GM19455 (cell line): Measurements from ENCODE around the gene PLIN3.
"Not testable (repeated sequence)": the region's sequence is repeated elsewhere in the genome, so short reads cannot be mapped to it uniquely, and the experiment has no call there.

Experiments used
- ATAC-seq: cut with Tn5 transposase; IDR thresholded peaks from one replicate; pipeline ENCODE4 v1.9.1; 2021; ENCODE audit not compliant: unreplicated experiment

PLIN3 gene, protein sequence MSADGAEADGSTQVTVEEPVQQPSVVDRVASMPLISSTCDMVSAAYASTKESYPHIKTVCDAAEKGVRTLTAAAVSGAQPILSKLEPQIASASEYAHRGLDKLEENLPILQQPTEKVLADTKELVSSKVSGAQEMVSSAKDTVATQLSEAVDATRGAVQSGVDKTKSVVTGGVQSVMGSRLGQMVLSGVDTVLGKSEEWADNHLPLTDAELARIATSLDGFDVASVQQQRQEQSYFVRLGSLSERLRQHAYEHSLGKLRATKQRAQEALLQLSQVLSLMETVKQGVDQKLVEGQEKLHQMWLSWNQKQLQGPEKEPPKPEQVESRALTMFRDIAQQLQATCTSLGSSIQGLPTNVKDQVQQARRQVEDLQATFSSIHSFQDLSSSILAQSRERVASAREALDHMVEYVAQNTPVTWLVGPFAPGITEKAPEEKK

DNA sequence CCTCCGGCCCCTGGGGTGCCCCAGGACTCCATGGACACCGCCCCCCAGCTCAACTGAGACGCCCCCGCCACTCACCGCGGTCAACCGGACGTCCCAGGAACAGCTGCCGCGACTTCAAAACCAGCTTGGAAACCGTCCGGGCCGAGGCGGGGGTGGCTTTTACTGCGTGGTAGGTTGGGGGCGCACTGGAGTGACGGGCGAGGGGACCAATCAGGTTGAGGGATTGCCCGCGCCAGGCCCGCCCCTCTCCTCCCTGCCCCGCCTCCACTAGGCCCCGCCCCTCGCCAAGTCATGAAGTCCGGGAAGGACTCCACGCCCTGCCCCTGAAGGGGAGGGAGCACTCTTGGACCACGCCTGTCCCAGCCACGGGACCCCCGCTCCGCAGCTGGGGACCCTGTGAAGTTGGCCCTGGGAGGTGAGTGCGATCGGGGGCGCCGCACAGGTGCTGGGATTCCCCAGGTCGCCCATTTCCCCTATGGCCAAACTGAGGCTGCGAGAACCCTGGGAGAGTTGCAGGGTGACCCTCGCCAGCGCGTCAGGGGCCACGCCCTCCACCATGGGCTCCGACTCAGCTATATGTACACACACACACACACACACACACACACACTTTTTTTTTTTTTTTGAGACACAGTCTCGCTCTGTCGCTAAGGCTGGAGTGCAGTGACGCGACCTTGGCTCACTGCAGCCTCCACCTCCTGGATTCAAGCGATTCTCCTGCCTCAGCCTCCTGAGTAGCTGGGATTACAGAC, at the start of gene PLIN3:
PLIN3 (minus strand) TSS at position 134 of the 752 bp plus-strand sequence. CDS start 6,273 bp downstream, outside the sequence.
- peak; percentile 81 for ATAC-seq

DNA sequence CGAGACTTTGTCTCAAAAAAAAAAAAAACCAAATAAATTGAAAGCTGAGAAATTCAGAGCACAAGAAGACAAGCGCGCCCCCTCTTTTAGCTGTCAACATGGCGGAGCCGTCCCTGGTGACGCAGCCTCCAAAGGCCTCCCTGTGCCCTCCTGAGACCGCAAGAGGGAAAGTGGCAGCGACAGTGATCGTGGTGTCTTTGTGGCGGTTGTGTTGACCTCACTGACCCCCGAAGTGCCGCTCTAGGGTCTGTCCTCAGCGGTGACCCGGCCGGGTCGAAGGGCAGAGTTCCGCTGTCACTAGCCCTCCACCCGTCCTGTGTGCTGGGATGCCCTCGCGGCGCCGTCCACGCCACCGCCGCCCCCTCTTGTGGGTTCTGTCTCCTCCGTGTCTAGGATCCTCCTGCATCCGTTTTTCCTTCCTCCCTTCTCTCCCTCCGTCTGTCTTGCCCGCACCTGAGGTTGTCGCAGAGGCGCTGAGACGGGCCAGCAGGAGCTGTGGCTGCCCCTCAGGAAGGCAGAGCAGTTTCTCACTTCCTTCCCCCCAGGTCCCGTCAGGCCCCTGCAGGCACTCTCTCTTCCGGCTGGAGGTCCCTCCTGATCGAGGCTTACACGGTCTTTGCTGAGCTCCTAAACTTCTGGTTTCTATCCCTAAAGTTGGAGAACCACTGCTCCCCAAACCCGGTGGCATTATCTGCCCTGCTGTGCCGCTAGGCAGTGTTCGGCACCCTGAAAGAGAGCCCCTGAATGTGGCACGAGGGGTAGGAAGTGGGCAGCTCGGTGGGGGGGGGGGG, 49.0 kb upstream of the PLIN3 start:
- ATAC-seq: no peak

DNA sequence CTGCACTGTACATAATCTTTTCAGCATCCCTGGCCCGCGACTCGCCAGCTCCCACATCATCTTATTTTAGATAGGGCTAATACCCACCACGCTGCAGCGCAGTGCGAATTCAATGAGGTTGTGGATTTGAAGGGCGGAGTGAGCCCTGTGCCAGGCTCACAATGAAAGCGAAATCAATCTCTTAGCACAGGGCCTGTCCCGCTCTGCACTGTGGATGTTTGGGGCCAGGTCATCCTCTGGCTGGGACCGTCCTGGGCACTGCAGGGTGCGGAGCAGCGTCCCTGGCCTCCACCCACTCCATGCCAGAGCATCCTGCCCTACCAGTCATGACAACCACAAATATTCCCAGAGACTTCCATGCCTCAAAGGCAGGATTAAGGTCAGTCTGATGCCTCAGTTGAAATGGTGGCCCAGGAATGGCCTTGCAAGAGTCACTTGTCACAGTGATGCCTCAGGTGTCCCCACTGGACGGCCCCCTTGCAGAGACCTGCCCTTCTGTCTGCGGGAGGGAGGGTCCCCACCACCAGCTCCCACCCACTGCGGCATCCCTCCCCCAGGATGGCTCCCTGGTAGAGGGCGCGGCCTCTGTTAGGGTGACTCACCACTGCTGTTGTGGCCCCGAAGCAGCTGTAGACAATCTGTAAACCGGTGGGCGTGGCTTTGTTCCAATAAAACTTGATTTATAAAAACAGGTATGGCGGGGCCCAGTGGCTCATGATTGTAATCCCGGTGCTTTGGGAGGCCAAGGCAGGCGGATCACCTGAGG, 47.5 kb upstream of the PLIN3 start:
- ATAC-seq: no peak

DNA sequence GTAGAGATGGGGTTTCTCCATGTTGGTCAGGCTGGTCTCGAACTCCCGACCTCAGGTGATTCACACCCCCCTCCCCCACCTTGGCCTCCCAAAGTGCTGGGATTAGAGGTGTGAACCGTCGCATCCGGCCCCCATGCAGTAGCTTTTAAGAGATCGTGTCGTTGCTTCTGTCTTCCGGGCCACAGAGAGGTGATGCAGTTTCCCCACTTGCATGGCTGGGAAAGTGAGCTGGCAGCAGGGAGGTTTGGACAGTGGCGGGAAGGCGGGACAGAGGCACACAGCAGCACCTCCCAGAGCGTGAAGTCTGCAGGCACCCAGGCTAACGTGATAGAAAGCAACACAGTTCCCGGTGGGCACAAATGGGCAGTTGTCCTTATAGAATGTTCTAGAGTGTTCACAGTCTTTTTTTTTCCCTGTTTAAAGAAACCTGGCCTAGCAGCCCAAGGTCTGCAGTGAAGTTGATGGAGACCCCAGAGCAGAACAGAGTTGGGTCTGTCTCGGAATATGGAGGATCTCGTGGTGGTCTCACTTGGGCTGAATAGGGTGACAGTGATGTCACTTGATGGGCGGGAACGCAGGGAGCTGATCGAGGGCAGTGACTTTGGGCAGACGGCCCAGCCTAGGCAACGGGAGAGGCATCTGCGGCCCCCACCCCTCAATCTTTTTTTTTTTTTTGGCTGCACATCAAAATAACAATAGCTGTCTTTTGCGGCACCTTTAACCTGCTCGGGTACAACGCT, 46.7 kb upstream of the PLIN3 start:
- no peak for ATAC-seq

DNA sequence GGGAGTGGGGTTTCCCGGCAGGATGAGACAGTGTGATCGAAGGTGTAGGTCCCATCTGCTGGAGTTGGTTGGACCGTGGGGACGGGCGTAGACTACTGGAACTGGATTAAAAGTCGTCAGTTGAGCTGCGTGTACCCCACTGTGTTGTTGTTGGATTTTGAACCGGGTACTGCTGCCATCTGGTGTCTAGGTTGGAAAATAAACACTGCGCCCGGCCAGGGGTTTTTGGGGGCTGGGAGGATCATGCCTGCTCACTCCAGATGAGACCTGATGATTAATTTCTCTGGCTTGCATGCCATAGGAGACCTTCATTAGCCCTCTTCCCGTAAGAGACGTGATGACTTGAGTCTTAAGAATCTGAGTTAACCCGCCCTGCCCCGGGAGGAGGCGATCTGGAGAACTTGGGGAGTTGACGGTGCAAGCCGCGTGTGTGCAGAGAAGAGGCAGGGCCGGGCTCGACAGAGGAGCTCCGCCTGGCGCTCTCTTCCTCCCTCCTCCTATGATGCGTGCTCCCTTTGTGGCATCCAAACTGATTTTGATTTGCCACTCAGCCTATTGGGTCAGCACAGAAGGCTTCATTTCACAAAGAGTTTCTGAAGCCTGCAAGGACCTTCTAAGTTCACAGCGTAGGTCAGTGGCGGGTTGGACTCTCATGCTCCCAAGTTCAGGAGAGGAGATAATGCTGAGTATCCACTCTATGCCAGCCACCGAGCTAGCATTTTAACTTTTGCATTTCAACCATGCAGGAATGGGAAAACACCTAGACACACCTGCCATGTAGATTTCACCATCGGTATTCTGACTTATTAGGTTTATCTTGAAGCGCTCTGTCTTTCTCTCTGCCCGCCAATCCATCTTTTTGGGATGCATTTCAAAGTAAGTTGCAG, 44.6 kb upstream of the PLIN3 start:
- no peak for ATAC-seq

DNA sequence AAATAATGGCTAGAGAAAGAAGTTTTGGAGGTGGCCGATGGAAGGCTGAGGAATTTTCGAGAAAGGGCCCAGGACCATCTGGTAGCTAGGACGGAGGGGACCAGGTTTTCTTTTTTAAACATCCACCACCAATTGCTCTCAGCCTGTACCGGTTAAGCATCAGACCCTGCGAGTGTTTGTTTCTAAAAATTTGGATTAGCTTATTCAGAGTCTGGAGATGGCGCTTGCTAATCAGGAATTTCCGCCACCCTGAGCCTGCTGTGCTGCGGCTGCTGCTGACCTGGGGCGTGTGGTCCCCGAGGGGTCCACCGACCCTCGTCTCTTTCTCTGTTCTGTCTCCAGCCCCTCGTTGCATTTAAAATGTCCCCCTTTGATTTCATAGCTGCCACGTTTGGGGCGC, 43.8 kb upstream of the PLIN3 start:
- ATAC-seq: no peak

DNA sequence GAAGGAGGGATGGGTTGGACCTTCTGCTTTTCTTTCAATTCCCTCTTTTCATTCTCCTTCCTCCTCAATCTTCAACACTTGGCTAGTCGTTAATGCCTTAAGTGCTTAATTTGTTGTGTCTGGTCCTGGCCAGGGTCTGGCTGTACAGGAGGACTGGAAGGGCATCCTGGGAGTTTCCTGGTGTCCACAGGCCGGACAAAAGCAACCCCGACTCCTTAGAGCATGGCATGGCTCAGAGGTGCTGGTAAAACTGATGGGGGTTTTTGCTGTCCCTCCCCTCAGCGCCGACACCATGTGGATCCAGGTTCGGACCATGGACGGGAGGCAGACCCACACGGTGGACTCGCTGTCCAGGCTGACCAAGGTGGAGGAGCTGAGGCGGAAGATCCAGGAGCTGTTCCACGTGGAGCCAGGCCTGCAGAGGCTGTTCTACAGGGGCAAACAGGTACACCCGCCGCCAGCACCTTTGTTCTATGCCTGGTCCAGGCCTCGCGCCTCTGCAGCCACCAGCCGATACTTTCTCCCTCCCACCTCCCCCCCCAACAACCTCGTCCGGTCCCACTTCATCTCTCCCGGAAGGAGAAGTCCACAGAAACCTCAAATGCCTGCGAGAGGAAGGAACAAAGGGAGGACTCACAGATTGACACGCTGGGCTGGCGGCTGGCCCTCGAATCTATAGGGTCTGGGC, 43.3 kb upstream of the PLIN3 start:
- no peak for ATAC-seq

DNA sequence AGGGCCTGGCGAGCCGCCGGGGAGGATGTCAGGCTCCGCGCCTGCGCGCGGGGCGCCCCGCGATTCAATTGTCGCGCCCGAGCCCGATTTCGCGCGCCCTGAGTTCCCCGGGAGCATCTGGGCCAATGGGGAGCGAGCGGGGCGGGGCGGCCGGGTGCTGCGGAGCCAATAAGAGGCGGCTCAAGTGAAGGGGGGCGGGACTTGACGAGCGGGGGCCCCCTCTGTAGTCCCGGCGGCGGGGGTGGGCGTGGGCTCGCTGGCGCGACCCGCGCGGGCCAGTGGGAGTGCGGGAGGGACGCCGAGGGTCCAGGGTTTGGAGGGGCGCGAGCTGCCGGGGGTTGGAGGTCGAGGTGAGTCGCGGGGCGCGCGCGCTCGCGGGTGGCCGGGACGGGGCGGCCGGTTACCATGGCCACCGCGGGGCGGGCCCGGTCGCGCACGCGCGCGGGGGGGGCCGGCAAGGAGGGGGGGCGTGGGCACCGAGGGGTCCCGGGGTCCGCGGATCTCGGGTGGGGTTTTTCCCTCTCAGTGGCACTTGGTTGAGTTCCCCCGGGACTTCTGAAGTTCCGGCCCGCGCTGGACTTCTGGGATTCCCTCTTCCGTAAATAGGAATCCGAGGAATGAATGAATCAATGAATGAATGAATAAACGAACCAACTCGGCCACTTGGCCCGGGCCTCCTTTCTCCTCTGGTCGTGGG, 42.6 kb upstream of the PLIN3 start:
- peak; percentile 70 for ATAC-seq

DNA sequence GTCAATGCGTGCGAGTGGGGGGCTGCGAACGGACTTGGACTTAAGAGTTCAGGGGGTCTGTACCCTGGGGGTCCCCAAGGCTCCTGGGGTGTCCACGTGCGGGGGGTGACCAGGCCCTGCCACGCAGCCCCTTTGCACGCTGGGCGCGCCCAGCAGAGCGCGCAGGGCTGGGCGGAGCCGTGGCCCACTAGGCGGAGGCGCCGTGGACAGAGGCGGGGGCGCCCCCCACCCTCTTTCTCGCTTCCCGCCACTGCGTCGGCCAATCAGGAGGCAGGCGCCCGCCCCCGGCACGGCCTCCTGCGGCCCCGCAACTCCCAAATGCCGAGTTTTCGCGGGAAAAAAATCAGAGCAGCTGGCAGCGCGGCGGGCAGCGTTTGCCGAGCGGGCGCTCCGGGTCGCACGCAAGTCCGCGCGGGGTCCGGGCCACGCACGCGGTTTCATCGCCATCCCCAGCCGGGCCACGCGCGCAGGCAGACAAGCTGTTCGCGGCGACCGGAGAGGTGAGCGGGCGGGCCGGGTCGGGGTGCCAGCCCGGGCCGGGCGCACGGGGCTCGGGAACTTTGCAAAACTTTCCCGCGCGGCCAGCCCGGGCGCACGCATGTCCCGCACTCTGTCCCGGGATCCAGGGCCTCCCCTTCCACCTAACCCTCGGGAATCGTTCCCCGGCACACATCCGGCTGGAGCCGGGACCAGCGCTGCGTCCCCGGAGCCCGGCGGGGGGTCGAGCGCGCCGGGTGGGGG, 41.9 kb upstream of the PLIN3 start, which contains the start of gene UHRF1:
UHRF1 (plus strand) TSS at position 346 of the 741 bp plus-strand sequence. CDS start 1,385 bp downstream, outside the sequence.
- ATAC-seq: no peak

DNA sequence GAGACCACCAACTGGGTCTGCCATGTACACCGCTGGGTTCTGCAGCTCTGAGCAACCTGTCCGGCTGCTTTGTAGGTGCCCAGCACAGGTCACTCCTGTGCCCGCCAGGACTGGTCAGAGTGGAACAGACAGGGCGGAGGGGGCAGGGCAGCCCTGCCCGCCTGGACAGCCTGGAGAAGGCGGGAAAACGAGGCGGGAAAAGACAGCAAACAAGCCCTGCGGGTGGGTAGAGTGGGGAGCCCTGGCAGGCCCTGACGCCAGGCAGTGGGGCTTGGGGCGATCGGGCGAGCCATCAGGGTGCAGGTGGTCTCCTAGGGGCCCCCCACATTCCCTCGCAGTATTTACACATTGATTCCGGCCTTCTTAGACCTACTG, 41.3 kb upstream of the PLIN3 start:
- ATAC-seq: no peak

DNA sequence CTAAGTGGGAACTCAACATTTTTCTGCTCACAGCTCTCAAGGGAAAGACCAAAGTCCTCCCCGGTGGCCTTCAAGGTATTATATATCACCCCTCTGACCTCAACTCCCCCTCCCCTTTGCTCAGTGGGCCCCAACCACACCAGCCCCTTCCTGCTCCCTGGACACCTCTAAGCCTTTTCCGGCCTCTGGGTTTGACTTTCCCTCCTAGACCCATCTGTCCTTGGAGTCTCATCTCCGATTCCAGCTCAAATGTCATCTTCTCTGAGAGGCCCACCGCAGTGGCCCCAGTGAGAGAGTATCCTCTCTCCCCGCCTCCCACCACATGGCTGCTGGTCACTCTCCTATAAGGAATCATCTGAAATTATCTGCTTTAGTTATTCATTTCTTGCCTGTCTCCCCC, 40.9 kb upstream of the PLIN3 start:
- ATAC-seq: no peak

DNA sequence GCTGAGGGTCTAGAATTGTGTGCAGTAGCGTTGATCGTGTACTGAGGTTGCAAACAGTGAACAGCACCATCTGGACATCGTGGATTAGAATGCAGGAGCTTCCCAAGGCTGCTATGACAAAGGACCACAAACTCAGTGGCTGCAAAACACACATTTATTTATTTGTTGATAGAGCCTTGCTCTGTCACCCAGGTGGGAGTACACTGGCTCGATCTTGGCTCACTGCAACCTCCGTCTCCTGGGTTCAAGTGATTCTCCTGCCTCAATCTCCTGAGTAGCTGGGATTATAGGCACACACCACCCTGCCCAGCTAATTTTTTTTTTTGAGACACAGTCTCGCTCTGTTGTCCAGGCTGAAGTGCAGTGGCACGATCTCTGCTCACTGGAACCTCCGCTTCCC, 39.5 kb upstream of the PLIN3 start:
- no peak for ATAC-seq

DNA sequence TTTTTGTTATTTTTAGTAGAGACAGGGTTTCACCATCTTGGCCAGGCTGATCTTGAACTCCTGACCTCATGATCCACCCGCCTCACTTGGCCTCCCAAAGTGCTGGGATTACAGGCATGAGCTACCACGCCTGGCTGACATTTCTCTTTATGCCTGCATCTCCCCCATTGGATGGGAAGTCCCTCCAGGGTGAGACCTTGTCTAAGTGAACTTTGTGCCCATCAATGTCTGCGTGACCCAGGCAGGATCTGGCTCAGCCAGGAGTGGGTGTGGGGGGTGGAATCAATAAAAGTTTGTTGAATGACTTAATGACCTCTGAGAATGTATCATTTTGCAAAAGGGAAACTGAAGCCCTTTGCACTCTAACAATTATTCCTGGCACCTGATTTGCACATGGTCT, 37.0 kb upstream of the PLIN3 start:
- ATAC-seq: no peak

DNA sequence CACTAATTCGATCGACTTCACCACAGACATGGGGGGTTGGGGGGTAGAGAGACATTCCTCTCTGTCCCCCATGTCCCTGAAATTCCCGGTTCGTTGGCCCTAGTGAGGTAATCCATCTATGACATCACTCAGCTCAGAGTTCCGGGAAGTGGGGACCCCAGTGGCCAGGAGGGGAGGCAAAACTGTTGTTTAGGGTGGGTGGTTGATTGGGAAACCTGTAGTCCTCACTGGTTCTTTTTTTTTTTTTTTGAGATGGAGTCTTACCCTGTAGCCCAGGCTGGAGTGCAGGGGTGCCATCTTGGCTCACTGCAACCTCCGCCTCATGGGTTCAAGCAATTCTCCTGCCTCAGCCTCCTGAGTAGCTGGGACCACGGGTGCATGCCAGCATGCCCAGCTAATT, 35.3 kb upstream of the PLIN3 start, which contains the start of gene ARRDC5:
ARRDC5 (minus strand) TSS at position 101 of the 400 bp plus-strand sequence; CDS start at position 30, 71 bp downstream.
- ATAC-seq: no peak

DNA sequence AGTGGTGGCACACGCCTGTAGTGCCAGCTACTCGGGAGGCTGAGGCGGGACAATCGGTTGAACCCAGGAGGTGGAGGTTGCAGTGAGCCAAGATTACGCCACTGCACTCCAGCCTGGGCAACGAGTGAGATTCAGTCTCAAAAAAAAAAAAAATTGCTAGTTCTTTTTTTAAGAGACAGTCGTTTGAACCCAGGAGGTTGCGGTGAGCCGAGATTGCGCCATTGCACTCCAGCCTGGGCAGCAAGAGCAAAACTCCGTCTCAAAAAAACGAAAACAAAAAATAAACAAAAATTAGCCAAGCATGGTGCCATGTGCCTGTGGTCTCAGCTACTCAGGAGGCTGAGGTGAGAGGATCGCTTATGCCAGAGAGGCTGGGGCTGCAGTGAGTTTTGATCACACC, 33.4 kb upstream of the PLIN3 start:
- ATAC-seq: not testable (repeated sequence)

DNA sequence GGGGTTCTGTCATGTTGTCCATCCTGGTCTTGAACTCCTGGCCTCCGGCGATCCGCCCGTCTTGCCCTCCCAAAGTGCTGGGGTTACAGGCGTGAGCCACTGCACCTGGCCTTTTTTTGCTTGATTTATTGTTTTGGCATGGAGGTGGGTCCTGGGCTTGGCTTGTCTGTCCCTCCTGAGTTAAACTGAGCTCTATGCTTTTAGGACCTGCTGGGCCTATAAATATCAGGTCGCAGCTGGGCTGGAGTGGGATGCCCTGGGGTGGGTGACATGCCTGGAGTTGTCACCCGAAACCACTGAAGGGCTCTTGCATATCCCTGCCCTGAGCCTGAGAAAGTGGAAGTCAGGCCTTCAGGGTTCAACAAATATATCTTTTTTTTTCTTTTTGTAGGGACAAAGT, 29.7 kb upstream of the PLIN3 start:
- ATAC-seq: no peak

DNA sequence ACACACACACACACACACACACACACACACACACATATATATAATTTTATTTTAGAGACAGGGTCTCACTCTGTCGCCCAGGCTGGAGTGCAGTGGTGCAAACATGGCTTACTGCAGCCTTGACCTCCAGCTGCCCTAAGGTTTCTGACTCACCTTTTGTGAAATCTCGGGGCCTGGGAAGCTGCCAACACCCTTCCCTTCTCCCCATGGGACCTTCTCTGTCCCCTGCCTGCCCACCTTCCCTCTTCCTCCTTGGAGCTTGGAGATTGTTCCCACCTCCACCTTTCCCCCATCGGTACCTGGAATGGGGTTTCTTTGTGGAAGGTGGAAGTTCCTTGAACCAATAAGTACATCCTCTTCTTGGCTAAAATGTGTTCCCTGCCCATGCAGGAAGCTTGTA, 28.9 kb upstream of the PLIN3 start:
- no peak for ATAC-seq
